Hematopoietic multipotent progenitor cell treated with erythropoietin and hydrocortisone succinate and interleukin-3 and kit ligand, for 17 days (in vitro differentiated cells): Measurements from ENCODE around the gene GNG11.

Experiments
- DNase-seq: peaks from one replicate; pipeline ENCODE4 v3.0.0-alpha.2; 2015; ENCODE audit warnings: low spot score

GNG11 gene

DNA sequence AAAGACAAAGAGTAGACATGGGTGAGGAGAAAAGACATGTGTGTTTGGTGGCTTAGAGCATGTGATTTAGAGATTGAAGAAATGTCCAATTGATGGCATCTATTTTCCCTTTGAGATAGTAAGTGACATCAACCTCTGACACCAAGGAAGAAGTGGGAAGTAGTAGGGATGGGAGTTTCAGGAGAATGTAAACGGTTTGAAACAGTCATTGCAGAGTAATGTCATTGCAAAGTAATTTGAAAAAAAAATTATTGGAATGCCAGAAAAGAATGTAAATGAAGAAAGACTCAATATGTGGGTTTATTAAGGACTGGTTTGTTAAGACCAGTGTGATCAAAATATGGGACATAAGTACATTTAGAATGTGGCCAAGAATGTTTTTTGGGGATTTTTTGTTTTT, 26.6 kb downstream of the GNG11 start:
- DNase-seq = no peak

DNA sequence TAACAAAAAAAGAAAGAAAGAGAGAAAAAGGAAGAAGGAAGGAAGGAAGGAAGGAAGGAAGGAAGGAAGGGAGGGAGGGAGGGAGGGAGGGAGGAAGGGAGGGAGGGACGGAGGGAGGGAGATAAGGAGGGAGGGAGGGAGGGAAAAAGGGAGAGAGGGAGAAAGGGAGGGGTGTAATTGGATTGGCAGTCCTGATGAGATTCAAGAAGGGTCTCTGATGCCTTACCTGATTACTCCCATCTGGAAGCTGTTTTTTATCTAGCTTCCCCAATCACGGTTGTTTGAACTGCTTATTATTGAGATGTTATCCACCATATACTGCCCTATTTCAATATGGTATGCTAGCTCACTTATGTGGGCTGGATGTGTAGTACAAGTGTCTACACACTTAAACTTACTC, 27.3 kb downstream of the GNG11 start:
- no peak for DNase-seq

DNA sequence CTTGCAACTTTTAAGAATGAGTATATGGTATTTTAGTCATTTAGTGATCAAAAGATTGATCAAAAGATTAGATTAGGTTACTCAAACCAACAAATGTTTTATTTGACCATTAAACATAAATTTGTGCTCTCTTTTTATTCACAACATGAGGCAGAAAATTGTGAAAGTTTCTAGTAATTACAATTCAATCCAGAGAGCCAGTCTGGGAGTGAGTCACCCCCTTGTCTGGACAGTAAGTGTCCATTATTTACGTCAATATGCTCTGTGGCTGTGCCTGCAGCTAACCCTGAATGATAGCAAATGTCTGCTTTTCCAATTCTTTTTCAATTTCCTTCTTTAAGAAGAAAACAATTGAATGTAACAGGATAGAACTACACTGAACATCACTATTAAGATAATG, 27.9 kb downstream of the GNG11 start:
- no peak for DNase-seq

DNA sequence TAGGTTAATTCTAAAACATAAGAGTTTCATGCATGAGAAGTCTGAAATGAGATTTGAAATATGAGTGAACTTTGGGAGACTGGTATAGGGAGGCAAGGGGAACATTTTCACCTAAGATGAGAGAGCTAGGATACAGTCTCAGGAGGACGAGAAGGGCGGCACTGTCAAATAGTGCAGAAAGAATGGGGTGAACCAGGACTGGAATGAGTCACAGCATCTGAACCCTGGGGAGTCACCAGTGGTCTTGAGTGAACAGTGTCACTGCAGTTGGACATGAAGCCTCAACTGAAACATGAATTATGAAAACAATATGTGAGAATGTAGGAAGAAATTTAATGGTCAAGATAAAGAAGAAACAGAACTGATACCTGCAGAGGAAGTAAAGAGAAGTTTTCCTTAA, 33.8 kb downstream of the GNG11 start:
- no peak for DNase-seq

DNA sequence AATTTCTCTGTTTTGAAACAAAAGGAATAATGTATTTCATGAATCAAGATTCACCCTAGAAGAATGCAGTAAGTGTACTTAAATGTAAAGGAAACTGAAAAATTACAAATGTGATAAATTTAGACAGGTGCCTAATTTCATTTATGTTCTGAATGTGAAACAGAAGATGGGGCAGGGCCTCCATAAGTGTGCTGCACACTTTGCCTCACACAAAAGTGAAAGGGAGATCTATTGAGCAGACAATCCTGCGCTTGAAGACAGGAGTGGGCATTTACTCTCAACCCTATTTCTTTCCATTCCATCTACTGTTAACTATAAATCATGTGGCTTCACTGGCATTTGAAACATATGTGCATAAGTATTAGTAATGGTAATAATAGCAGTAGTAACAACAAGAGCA, 36.2 kb downstream of the GNG11 start:
- no peak for DNase-seq

DNA sequence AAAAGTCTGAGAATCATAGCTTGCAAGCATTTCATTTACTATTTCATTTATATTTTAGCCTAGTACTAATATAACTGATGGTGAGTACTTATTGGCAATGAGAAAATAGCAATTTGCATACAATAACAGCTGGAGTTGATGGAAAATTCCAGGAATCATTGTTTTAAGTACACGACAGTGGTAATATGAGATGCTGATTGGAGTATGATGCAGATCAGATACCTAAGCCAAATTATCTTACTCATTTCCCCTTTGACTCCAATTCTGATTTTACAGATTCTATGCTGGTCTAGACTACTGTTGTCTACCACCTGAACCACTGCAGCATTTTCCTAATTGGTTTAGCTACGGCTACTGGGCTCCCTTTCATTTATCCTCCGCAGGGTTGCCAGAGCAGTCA, 36.7 kb downstream of the GNG11 start:
- no peak for DNase-seq

DNA sequence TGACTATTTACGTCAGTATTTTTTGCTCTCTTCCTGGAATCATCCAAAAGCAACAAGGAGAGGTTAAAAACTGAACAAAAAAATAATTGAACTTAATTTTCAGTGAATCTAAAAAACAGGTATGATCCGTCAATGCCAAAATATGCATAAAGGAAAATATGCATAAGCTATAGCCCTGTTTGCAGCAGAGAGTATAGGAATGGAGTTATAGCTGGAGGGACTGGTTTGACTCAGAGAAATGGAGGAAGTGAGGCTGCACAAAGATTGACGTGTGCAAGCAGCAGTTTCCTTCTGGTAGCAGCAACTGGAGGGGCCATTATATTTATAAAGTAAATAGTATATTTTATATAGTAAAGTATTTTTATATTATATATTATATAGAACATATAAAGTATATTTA, 37.1 kb downstream of the GNG11 start:
- no peak for DNase-seq

DNA sequence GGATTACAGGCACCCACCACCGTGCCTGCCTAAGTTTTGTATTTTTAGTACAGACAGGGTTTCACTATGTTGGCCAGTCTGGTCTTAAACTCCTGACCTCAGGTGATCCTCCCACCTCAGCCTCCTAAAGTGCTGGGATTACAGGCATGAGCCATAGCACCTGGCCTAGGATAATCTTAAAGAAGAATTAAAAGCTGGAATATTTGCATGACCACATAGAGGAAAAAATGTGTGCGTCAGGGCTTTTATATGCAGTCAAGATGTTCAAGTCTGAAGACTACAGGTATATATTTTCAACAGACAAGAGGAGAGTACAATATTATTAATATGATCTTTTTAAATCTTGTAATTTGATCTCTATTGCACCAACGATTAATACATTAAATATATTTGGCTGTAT, 39.5 kb downstream of the GNG11 start:
- no peak for DNase-seq

DNA sequence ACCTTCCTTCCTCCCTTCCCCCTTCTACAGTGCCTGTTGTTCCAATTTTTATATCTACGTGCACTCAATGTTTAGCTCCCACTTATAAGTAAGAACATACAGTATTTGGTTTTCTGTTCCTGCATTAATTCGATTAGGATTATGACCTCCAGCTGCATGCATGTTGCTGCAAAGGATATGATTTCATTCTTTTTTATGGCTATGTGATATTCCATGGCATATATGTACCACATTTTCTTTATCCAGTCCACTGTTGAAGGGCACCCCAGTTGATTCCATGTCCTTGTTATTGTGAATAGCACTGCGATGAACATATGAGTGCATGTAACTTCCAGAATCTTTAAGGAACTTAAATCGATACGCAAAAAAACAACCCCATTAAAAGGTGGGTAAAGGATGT, 42.7 kb downstream of the GNG11 start:
- DNase-seq = no peak

DNA sequence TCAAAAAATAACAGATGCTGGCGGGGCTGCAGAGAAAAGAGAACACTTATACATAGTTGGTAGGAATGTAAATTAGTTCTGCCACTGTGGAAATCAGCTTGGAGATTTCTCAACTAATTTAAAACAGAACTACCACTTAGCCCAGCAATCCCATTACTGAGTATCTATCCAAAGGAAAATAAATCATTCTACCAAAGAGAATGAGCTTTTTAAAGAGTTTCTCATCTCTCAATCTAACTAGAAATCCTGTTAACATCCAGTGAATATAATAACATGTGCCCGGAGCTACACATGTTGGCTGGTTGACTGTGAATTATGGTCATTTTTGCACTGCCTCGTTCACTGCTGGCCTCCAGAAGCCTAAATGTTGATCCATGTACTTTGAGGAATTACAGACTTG, 43.3 kb downstream of the GNG11 start:
- DNase-seq = no peak

DNA sequence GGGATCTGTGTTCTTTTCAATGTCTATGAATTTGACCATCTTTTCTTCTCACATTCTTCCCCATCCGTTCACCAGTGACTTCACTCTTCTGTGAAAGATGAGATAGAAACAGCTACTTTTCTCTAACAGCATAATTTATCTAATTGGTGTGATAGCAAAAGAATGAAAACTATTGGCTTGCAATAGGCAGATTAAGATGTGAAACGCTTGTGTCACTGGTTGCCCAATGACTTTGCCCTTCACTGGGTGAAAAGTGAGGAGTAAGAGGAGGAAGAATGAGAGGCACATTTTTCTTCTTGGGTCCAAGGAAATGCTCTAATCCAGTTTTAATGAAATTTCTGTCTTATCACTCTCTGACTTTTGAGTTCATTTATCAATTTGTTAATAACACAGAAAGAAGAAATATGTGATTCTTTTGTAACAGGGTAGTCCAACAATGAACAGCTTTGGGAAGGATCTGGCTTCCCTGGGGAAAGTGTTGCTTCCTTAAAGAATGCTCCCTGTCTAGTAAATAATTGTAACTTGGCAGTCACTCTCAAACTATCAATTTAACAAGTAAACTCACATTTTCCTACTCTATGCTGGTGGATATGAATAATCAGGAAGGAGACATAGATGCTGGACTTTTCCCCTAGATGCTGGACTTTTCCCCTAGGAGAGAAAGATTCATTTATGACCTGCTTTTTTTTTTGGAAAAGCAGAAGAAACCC, 47.5 kb downstream of the GNG11 start:
- DNase-seq = no peak

DNA sequence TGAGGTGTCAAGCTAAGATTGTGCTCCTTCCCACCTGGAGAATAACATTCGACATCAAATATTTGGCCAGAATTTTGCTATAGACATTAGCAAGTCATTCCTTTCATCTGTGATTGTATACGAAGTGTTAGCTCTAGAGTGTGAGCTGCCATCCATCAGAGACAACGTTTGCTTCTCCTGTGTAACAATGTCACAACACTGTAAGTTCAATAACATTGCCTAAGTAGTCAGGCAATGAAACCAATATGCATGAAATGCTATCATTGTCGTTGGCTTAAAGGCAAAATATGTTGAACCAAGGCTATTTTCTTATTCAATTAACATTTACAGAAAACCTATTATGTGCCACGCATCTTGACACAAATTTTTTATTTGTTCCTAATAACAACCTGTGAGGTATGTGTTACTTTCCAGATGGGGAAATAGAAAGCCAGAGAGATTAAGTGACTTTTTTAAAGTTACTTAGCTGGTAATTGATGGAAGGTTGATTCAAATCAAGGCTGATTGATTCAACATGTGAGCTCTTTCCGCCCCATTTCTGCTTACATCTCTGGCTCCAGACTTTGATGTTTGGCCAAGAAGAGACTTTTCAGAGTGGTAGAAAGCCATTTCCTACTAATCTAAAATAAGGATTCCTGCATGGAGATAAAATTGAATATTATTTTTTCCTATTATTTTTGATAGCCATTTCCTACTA, 50.6 kb downstream of the GNG11 start:
- DNase-seq = no peak

DNA sequence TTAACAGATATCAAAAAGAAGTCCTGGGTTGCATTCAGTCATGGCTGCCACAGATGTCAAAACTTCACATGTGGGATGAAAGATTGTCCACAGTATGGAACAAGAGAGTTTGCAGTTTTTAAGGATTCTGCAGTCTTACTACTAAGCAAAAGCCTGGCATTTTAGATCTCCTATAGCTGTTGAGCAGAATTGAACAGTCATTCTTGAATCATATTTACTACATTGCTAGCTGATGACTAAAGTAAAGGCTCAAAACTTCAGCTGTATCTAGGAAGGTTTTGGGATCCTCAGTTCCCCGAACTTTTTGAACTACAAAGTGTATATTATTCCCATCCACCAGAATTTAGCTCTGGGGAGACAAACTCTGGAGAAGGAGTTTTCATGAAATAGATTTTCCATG, 51.6 kb downstream of the GNG11 start:
- no peak for DNase-seq

DNA sequence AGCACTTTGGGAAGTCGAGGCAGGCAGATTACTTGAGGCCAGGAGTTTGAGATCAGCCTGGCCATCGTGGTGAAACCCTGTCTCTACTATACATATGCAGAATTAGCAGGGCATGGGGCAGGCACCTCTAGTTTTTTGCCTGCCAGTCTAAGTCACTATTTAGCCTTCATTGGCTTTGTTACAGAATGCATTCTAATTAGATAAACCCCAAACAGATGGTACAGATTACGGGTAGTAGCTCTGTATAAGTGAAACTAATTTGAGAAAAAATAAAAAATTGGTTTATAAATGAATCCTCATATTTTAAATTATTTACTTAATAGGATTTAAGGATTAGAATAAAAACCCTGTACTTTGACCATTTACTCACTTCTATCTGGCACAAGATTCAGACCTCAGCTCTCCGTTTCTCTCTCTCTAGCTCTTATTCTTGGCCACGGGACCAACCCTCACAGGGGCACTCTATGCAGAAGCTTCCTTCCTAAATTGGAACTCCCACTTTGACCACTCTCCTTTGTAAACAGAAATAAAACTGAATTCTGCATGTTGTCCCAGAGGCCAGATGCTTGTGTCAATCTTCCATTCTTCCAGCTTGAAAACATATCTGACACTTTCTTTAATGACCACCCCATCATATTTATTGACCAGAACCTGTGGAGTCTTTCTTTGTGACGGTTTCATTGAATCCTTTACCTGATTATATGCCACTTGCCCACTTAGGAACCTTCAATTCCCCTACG, 55.8 kb downstream of the GNG11 start:
- no peak for DNase-seq
